Kasumi-1 (cell line): Measurements from ENCODE around the gene STAT6.

Experiments
- DNase-seq, 2 experiments: peaks; one replicate each; lab custom pipeline; 2025; lab: John Stamatoyannopoulos, UW

STAT6 gene

GRCh38 chr12:57101892-57102695 is 9.1 kb downstream of the STAT6 start:
- DNase-seq = peak; percentile 55 to 59

DNA sequence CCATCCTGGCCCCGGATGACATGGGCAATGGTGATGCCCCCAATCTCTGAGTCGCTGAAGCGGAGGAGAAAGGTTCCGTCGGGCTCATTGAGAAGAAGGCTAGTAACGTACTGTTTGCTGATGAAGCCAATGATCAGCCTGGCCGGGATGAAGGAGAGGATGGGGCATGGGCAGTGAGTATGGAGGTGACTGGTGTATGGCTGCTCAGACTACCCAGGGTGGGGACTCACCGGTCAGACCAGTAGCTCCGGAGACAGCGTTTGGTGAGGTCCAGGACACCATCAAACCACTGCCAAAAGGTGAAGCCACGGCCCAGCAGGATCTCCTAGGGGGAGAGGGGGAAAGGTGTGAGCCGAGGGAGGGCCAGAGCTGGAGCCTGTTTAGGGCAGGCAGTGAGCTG is 11.4 kb downstream of the STAT6 start:
- DNase-seq = no peak

DNA sequence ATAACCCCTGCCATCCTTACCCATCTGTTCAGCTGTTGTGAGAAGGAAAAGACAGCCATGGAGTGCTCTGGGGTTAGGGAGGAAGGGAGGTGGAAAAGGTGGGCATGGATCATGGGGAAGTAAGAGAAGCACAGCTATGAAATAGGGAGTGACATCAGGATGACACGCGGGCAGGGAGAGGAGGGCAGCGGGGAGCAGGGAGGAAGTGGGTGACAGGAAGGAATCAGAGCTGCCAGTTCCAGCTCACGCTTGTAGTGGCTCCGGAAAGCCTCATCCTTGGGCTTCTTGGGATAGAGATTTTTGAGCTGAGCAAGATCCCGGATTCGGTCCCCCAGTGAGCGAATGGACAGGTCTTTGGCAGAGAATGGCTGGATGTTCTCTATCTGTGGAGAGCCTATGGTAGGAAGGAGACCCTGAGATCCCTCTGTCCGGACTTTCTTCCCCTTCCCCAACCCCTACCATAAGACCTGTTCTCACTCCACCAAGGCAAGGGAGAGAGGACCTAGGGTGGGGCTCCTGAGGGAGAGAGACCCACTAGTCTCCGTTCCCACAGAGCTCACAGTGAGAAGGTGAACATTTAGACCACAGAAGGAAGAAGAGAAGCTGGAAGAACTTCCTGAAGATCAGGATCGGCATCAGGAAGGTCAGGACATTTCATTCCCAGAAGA is 12.0 kb downstream of the STAT6 start:
- DNase-seq = no peak

DNA sequence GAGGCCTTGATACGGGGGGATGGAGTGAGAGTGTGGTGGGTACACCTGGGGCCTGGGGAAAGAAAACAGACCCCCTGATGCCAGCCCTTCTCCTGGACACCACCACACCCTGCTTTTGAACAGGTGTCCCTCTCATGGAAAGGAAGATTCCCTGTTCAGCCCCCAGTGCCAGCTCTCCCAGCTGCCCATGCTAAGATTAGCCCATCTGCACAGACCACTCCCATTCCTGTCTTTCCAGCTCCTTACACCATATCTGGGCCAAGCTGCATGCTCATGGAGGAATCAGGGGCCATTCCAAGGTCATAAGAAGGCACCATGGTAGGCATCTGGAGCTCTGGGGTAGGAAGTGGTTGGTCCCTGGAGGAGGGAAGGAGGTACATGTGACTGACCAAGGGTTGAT is 12.6 kb downstream of the STAT6 start:
- no peak for DNase-seq

- no peak for DNase-seq
Observed at GRCh38 chr12:57097554-57097835, 13.7 kb downstream of the STAT6 start.

- DNase-seq = no peak
Observed at GRCh38 chr12:57096748-57097553, 14.2 kb downstream of the STAT6 start.

DNA sequence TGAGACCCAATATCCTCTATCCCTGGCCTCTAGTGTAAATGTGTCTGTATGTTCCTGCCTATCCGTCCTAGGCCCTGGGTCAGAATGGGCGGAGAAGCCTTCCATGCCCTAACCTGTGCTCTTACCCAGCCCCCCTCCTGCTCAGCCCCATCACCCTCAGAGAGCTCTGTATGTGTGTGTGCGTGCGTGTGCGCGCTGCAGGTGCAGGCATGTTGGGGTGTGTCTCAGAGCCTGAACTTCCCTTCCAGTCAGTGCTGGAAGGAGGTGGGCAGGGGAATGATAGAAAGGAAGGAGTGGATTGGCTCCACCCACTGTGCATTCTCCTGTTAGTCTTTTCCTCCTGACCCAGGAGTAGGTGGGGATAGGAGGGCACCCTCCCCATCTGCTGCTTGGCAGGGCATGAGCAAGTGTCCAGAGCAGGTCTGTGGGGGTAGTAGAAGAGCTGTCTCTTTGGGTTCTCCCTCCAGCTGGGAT is 15.0 kb downstream of the STAT6 start:
- no peak for DNase-seq

DNA sequence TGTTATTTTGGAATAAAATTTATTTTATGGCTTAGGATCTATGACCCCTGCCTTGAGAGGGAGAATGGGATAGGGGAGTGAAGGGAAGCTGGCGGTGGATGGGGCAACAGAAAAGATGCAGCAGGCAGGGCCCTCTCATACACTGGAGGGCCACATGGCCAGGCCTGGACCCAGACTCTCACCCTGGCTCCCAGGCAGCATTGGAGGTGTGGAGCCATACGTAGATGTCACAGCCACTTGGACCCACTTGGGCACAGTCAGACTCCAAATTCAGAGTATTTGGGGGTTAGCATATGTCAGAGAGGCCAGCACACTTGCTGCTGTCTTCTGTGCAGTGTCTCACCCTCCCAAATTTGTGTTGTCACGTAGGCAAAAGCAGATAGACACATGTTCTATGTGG is 15.7 kb downstream of the STAT6 start:
- DNase-seq = no peak

DNA sequence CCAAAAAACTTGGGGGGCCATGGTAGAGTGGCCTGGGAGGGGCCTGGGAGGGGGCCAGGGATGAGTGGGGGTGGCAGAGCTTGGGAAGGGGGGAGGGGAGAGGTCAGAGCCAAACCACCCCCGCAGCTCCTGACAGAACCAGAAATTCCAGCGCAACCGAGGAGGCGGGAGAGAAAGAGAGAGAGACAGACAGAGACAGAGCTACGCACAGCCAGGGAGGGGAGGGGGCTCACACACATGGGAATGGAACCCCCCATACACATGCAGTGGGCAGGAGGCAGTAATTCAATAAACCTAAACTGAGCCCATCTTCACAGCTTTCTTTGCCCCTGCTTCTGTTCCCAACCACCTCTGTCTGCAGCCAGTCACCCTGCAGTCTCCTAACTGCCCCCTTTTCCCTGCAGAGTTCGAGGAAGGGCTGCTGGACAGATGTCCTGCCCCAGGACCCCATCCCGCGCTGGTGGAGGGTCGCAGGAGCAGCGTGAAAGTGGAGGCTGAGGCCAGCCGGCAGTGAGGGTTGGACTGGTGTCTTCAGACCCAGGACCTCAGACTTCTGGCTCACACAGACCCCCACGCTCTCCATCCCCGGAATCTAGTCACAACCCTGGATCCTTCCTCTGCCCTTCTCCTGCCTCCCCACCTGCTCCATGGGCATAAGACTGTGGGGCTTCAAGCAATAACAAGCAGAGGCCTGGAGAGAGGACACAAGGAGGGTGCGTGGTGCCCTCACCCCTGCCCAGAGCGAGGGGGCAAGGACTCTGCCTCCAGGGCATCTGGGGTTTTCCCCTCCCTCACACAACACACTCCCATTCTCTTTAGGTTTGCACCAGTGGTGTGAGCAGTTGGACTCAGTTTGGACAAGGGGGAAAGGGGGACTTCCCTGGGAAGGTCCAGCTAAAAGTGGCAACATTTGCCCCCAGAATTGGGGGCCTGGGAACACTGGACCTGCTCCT is 16.7 kb downstream of the STAT6 start:
- no peak for DNase-seq

DNA sequence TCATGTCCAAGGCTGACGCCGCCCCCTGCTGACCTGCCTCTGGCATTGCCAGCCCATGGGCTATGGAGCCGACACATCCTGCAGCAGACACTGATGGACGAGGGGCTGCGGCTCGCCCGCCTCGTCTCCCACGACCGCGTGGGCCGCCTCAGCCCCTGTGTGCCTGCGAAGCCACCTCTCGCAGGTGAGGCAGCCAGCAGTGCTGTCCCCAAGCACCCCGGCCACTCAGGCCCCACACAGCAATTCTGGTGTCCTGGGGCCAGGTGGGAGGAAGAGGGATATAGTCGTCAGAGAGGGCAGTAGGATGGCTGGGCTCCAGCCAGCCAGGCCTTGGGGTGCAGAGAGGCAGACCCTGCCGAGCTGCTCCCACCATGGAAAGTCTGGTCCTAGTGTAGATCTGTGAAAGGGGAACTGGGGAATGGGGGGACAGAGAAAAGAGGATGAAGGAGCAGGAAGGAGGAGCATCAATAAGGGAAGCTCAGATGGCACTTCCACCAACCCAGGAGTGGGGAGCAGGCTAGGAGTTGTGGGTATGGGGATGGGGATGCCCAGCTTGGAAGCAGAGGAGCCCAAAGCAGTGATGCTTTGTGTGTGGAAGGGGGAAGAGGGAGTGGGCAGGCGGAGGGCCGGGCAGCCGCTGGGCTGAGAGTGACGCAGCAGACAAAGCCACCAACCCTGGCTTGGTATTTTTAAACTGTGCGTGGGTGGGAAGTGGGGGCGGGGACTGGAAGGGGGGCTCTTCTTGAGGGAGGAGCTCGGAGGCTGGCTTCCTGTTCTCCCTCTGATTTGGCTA is 17.6 kb downstream of the STAT6 start:
- DNase-seq = peak; percentile 6 to 23

GRCh38 chr12:57092876-57093414 is 18.2 kb downstream of the STAT6 start:
- no peak for DNase-seq

GRCh38 chr12:57092529-57092862 is 18.7 kb downstream of the STAT6 start:
- DNase-seq = no peak

- DNase-seq = no peak
Observed at GRCh38 chr12:57091638-57092528, 19.3 kb downstream of the STAT6 start.

GRCh38 chr12:57090924-57091637 is 20.1 kb downstream of the STAT6 start:
- no peak for DNase-seq

DNA sequence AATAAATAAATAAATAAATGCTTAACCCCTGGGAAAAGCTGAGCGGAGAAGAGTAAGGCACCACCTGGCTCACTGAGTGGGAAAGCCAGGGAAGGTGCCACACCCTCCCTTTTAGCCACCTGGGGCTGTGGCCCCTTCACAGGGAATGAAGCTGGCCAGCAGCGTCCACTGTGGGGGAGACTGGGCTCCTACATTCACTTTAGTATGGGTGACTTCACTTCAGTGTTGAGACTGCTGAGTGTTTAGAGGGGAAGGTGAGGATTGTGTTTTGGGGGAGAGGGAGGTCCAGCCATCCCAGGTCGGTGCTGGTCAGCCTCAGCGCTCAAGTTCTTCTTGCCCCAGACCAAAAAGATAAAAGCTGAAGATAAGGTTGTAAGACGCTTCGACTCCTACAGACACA is 20.7 kb downstream of the STAT6 start:
- no peak for DNase-seq

GRCh38 chr12:57089271-57090245 is 21.6 kb downstream of the STAT6 start:
- DNase-seq = peak; percentile 46 to 74

DNA sequence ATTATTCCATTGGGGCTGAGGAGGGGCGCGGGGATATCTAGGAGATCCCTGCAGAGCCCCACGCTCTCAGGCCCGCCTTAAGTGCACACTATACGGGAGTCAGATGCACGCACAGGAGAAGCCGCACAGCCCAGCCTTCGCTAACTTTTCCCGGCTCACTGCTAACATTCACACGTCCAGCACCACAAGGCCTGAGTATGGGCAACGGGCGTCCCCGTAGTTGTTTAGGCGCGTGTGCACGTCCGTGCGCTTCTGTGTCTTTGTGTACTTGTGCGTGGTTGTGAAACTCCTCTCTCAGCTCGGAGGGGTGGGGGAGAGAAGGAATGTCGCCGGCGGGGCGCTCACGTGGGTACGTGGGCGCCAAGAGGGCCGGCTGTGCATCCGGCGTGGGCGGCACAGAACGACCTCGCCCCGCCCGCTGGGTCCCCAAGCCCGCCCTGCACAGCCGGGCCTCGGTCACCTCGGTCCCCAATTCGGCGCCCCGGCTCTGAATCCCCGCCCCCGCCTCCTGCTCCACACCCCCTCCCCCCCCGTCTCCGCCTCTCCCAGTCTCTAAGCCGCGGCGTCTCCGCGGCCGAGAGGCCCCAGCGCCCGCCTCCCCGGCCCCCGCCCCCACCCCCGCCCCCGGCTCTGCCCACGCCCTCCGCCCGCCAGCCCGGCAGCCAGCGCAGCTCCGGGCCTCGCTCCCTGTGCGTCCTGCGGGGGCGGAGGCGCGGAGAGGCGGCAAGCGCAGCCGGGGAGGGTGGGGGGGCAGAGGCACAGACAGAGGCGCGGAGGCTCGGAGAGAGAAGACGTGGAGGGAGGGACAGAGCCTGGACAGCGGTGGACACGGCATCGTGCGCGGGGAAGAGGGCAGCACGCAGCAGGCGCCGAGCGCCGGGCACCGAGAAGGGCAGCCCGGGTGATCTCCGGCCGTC is 22.6 kb downstream of the STAT6 start, which contains the start of gene NAB2:
Gene NAB2, plus strand, starts transcription at position 761 of the 917 bp plus-strand sequence. CDS start 158 bp downstream, outside the sequence.
- DNase-seq = peak; percentile 90 to 92
